OCI-LY7 (cell line): ENCODE measurements around the gene DBF4B. TPM values are rescaled to one million over a fixed set of nuclear protein-coding genes. Genes with fewer than 3 reads are reported as not detected.
"Not testable (repeated sequence)": the region's sequence is repeated elsewhere in the genome, so short reads cannot be mapped to it uniquely, and the experiment has no call there.

Experiments used
- BruUV-seq: library from RNA; stranded (reverse); fragments of 400-500 nt; replicated peaks from 2 replicates; lab custom pipeline; 2021; lab: Mats Ljungman, UMichigan
- CTCF ChIA-PET: fragments of 300-600 bp; sonication (Branson Sonifier 250); formaldehyde crosslinking; loops from one replicate; lab custom pipeline; 2022; ENCODE audit warnings: antibody characterized with exemption; ENCODE audit not compliant: unreplicated experiment; lab: Charles Lee
- POLR2A ChIA-PET: fragments of 300-600 bp; sonication (Branson Sonifier 250); formaldehyde crosslinking; loops from one replicate; lab custom pipeline; 2022; ENCODE audit warnings: antibody characterized with exemption; lab: Charles Lee
- DNase-seq: peaks from one replicate; pipeline ENCODE4 v3.0.0-alpha.2; 2015; ENCODE audit warnings: low spot score
- H2AFZ ChIP-seq: fragments of 200-600 bp; sonication (generic), shearing (Covaris generic); 2 replicates; pipeline ENCODE4 v1.6.1; 2014; ENCODE audit warnings: mild to moderate bottlenecking, antibody characterized with exemption, low read length, moderate library complexity
- H3K27ac ChIP-seq: fragments of 200-600 bp; sonication (generic); 2 replicates; pipeline ENCODE4 v1.5.1; 2014; ENCODE audit warnings: mixed run types, low read depth, mild to moderate bottlenecking, moderate library complexity, low read length, inconsistent platforms; ENCODE audit not compliant: poor library complexity, severe bottlenecking
- H3K36me3 ChIP-seq: fragments of 200-600 bp; sonication (generic); 2 replicates; pipeline ENCODE4 v1.6.1; 2014; ENCODE audit warnings: mild to moderate bottlenecking, antibody characterized with exemption, low read length, moderate library complexity, mixed read lengths; ENCODE audit not compliant: insufficient read depth
- H3K4me1 ChIP-seq: fragments of 200-600 bp; sonication (generic); 2 replicates; pipeline ENCODE4 v1.5.1; 2014; ENCODE audit warnings: mild to moderate bottlenecking, low read length; ENCODE audit not compliant: insufficient read depth, poor library complexity, severe bottlenecking
- H3K4me2 ChIP-seq: fragments of 200-600 bp; sonication (generic); 2 replicates; pipeline ENCODE4 v1.6.1; 2014; ENCODE audit warnings: mild to moderate bottlenecking, low read length
- H3K4me3 ChIP-seq: fragments of 200-600 bp; sonication (generic); 2 replicates; pipeline ENCODE4 v1.5.1; 2014; ENCODE audit warnings: mild to moderate bottlenecking, low read depth, low read length; ENCODE audit not compliant: poor library complexity, severe bottlenecking
- H3K79me2 ChIP-seq: fragments of 200-600 bp; sonication (generic); 2 replicates; pipeline ENCODE4 v1.6.1; 2016; ENCODE audit warnings: low read depth, mild to moderate bottlenecking, low read length, moderate library complexity, mixed read lengths; ENCODE audit not compliant: insufficient read depth
- H3K9me2 ChIP-seq: fragments of 200-600 bp; sonication (generic); 2 replicates; pipeline ENCODE4 v1.6.1; 2016; ENCODE audit warnings: mild to moderate bottlenecking, low read length, mixed read lengths; ENCODE audit not compliant: insufficient read depth
- H3K9me3 ChIP-seq: fragments of 200-600 bp; sonication (generic); 2 replicates; pipeline ENCODE4 v1.6.1; 2014; ENCODE audit warnings: mild to moderate bottlenecking, mixed run types, low read length, mixed read lengths
- H4K20me1 ChIP-seq: fragments of 200-600 bp; sonication (generic); 2 replicates; pipeline ENCODE4 v1.6.1; 2014; ENCODE audit warnings: mild to moderate bottlenecking, antibody characterized with exemption, low read length, moderate library complexity, mixed read lengths; ENCODE audit not compliant: insufficient read depth
- CTCF ChIP-seq: fragments of 200-600 bp; sonication (generic); conservative IDR thresholded peaks from 2 replicates; pipeline ENCODE4 v1.5.1; 2014; ENCODE audit warnings: mild to moderate bottlenecking, antibody characterized with exemption, low read length, moderate library complexity, mixed read lengths
- EZH2phosphoT487 ChIP-seq: fragments of 200-600 bp; sonication (generic); IDR thresholded peaks from 2 replicates; pipeline ENCODE4 v1.6.1; 2018; ENCODE audit warnings: low read depth, borderline replicate concordance, mild to moderate bottlenecking, mixed run types, antibody characterized with exemption, low read length, moderate library complexity, mixed read lengths
- intact Hi-C: fragments of 100-400 bp; cut with micrococcal nuclease; formaldehyde crosslinking; loops from one replicate; pipeline ENCODE4 v1.10.0; 2022; ENCODE audit not compliant: unreplicated experiment
- total RNA-seq, 2 experiments: library from RNA; depleted of rRNA in 1 of 2; stranded (reverse); fragments of >200 nt in 1 of 2; shearing (Covaris generic) in 1 of 2; gene quantifications; 2 replicates each; pipeline ENCODE4 v1.2.3, GENCODE V29; 2014 to 2022

Gene DBF4B
- total RNA-seq, 2 experiments from 2014 or later = 18.1 to 45.8 TPM

- BruUV-seq = no TSS peak
- DNase-seq = no peak
- H3K4me1 ChIP-seq = no peaks in the 10 kb centered on the region
- no peak overlapping the region for H3K27ac ChIP-seq
- H3K9me3 ChIP-seq = no peaks in the 10 kb centered on the region
- no peaks in the 10 kb centered on the region for H3K9me2 ChIP-seq
- ChIA-PET POLR2A (interaction anchor here (1.0 kb wide), 1 partner anchor 30 kb away, joined by 3 read pairs; the partner anchor contains the start of gene DBF4B), CTCF (no interaction called here)
- no peaks in the 10 kb centered on the region for H4K20me1 ChIP-seq
- no peak overlapping the region for H3K4me3 ChIP-seq
- H3K36me3 ChIP-seq = peaks cover 33% of the 10 kb centered on the region
- intact Hi-C loops = no loop called here
- no peak overlapping the region for H2AFZ ChIP-seq
- H3K4me2 ChIP-seq = no peak overlapping the region
- no peak for TF ChIP-seq CTCF
- TF ChIP-seq EZH2phosphoT487 = no peak
- no peaks in the 10 kb centered on the region for H3K79me2 ChIP-seq
Observed at GRCh38 chr17:44738214-44738906, 29.9 kb downstream of the DBF4B start.

DNA sequence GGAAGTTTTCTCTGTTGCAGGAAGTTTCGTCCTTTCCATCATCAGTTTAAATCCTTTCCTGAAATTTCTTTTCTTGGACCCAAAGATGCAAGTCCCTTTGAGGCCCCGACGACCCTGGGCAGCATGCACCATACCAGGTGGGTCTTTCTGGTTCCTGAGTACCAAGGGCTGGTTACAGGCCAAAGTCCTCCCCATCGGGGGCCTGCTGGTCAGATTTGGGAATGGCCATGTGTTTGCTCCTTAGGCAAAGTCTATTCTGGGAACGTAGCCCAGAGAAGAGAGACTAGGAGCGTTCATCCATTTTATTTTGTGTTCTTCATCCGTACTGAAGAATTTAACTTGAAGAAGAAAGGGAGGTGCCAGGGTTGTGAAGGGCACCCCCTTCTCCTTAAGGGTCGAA, 32.9 kb downstream of the DBF4B start:
- H3K4me1 ChIP-seq = no peaks in the 10 kb centered on the region
- H3K9me3 ChIP-seq = no peaks in the 10 kb centered on the region
- intact Hi-C loops = no loop called here
- no peaks in the 10 kb centered on the region for H3K79me2 ChIP-seq
- no peak overlapping the region for H3K27ac ChIP-seq
- no TSS peak for BruUV-seq
- peaks cover 22% of the 10 kb centered on the region for H3K36me3 ChIP-seq
- H3K4me3 ChIP-seq = no peak overlapping the region
- ChIA-PET POLR2A (no interaction called here), CTCF (no interaction called here)
- no peaks in the 10 kb centered on the region for H4K20me1 ChIP-seq
- no peak overlapping the region for H3K4me2 ChIP-seq
- TF ChIP-seq CTCF = no peak
- no peak for TF ChIP-seq EZH2phosphoT487
- no peak overlapping the region for H2AFZ ChIP-seq
- H3K9me2 ChIP-seq = no peaks in the 10 kb centered on the region
- no peak for DNase-seq

DNA sequence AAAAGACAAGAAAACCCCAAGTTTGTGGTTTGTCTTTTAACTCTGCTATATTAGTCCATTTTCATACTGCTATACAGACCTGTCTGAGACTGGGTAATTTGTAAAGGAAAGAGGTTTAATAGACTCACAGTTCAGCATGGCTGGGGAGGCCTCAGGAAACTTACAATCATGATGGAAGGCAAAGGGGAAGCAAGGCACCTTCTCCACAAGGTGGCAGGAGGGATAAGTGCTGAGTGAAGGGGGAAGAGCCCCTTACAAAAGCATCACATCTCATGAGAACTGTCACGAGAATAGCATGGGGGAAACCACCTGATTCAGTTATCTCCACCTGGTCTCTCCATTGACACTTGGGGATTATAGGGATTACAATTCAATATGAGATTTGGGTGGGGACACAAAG, 36.8 kb downstream of the DBF4B start:
- ChIA-PET CTCF (no interaction called here), POLR2A (no interaction called here)
- intact Hi-C loops = no loop called here
- no peak overlapping the region for H3K4me3 ChIP-seq
- no peak overlapping the region for H2AFZ ChIP-seq
- H3K9me2 ChIP-seq = no peaks in the 10 kb centered on the region
- H3K9me3 ChIP-seq = no peaks in the 10 kb centered on the region
- BruUV-seq = no TSS peak
- DNase-seq = no peak
- peaks cover 37% of the 10 kb centered on the region for H3K36me3 ChIP-seq
- TF ChIP-seq CTCF (0 out of 2 replicates have a peak, but pooled peaks have one; percentile 12), EZH2phosphoT487 (no peak)
- no peak overlapping the region for H3K4me2 ChIP-seq
- no peaks in the 10 kb centered on the region for H3K4me1 ChIP-seq
- H4K20me1 ChIP-seq = no peaks in the 10 kb centered on the region
- no peak overlapping the region for H3K27ac ChIP-seq
- no peaks in the 10 kb centered on the region for H3K79me2 ChIP-seq

GRCh38 chr17:44745738-44746137, 37.3 kb downstream of the DBF4B start:
- peaks cover 39% of the 10 kb centered on the region for H3K36me3 ChIP-seq
- DNase-seq, POLR2A ChIA-PET, H3K79me2 ChIP-seq, intact Hi-C loops, H3K27ac ChIP-seq, H3K4me2 ChIP-seq, H3K4me1 ChIP-seq, H3K9me2 ChIP-seq, H4K20me1 ChIP-seq, H3K4me3 ChIP-seq, BruUV-seq, H2AFZ ChIP-seq, CTCF ChIA-PET, H3K9me3 ChIP-seq: not testable (repeated sequence)
